Stimulated activated CD8-positive, alpha-beta memory T cell treated with anti-CD3 and anti-CD28 coated beads, Interleukin-7, amount 100 ng/mL, for 24 hours (primary cell): Measurements from ENCODE around the gene ANXA3.

Experiments used
- DNase-seq: peaks from one replicate; pipeline ENCODE4 v3.0.0-alpha.2; 2020; ENCODE audit warnings: low read depth

ANXA3 gene

GRCh38 chr4:78644744-78645330 lies 93.3 kb downstream of the ANXA3 start:
- DNase-seq = no peak

GRCh38 chr4:78645853-78646757 lies 94.5 kb downstream of the ANXA3 start:
- no peak for DNase-seq

DNA sequence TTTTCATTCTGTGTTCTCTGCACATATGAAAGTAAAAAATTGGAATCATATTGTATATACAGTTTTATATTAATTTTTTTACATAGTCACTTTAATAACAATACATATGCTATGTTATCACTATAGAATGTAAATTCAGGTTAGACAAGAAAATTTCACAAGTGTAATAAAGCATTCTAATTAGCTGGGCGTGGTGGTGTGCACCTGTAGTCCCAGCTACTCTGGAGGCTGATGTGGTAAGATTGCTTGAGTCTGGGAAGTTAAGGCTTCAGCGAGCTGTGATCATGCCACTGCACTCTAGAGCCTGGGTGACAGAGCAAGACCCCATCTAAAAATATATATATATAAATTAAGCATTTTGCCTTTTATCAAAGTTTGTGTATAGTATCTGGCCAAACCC lies 95.7 kb downstream of the ANXA3 start:
- no peak for DNase-seq

DNA sequence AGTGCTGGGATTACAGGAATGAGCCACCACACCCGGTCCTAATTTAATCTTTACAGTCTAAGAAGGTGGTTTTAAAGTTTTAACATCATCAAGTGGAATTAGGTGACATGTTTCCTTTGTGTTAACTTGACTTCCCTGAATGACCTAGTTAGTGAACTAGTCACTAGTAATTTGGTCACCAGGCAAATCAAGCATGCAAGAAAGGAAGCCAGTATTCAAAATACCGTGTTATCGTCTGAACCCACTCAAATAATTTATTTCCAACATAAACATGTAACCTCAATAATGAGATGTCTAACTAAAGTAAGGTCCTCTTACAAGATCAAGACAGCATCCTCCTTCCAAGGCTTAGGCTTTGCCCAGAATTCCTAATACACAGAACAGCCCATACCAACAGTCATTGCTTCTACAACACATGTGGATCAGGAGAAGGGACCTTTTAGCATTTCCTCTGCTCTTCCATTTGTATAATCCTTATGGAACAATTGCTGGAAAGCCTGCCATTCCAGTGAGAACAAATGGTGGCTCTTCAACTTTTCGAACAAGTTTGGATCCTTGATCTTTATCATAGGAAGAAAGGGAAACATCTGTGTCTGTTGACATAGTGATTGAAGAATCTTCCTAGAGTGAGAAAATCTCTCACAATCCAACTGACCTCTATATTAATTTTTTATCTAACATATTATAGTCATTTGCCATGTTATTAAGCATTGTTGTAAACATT lies 97.2 kb downstream of the ANXA3 start:
- DNase-seq = no peak

- DNase-seq = no peak
These were observed 98.8 kb downstream of the ANXA3 start for GRCh38 chr4:78650106-78651024.

GRCh38 chr4:78651250-78651860 lies 99.8 kb downstream of the ANXA3 start:
- no peak for DNase-seq

DNA sequence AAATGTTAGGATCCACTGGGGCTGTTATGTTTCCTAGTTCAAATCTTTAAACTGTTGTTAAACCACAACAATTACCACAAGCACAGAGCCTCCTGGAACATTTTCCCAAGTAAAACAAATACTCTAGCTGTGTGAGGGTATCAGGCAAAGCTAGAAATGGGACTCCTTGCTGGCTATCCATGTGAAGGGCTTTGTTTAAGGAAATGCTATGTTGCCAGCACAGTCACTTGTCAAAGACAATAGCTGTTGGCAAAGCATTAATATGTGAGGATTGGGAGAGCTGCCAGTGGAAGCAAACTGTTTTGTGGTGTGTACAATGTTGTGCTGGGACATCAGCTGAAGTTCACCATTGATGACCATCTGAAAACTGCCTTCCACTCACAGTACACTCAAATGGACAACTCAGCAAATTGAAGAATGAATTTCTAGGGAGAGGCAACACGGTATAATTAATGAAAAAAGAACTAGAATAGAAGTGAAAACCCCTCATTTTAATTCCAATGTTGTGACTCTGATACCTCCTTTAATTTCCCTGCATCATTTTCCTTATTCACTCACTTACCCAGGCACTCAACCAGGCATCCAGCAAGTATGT lies 100.8 kb downstream of the ANXA3 start:
- no peak for DNase-seq

- DNase-seq = no peak
These were observed 102.1 kb downstream of the ANXA3 start for GRCh38 chr4:78653655-78654054.

DNA sequence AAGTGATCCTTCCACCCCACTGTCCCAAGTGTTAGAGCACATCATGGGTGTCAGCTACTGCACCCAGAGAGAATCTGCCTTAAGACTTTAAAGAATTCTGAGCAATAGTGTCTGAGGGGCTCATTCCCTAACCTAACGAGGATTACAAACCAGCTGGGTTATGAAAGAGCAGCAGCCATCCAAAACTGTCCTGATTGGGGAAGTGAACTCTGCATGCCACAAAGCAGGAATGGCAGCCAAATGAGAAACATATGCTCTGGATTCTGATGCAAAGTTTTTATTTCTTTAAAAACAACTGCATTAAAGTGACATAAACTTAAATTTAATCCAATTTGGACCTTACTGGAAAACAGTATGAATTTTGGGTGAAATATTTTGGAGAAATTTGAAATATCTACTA lies 103.2 kb downstream of the ANXA3 start:
- no peak for DNase-seq

DNA sequence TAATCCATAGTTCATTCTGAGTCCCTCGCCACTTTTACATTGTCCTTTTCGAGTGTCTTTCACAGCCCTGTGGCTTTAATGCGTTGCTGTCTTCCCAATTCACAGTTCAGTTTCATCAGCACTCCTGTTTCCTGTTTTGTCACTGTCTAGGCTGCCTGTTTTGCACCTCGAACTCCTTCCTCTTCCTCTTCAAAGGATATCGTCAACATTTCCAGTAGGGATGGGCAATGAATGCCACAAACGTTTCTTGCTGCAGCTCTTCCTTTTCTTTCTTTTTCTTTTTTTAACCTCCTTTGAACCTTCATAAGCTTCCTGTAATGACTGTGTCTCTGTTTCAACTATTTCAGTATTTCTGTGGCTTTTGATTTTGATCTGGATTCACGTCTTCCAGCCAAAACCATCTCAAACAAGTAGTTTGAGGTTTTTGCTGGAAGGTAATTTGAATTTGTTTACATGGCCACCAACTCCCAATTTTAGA lies 105.4 kb downstream of the ANXA3 start:
- DNase-seq = no peak

DNA sequence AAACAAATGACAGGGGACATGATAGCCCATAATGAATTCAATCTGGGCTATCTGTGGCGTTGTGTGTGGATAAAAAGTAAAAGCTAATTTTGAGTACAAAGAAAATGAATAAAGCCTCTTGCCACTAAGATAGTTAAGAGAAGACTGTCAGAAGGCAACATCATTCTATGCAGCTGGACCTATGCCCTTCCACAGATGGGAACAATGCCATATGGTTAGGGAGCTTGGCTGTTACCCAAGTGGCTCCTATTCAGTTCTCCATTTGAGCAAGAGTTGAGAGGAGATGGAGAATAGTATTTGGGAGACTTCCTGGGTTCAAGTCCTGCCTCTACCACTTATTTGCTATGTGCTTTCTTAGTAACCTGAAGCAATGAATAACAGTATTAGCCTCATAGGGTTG lies 107.7 kb downstream of the ANXA3 start:
- no peak for DNase-seq

GRCh38 chr4:78659665-78660064 lies 108.1 kb downstream of the ANXA3 start:
- no peak for DNase-seq
